Stimulated activated CD8-positive, alpha-beta memory T cell treated with anti-CD3 and anti-CD28 coated beads, Interleukin-15, amount 100 ng/mL, for 4 hours (primary cell): Measurements from ENCODE around the gene GAD2.

Experiments used
- DNase-seq, 2 donors: peaks; one replicate each; pipeline ENCODE4 v3.0.0-alpha.2; 2020; ENCODE audit warnings: low read depth in 2 of 2

GAD2 gene

DNA sequence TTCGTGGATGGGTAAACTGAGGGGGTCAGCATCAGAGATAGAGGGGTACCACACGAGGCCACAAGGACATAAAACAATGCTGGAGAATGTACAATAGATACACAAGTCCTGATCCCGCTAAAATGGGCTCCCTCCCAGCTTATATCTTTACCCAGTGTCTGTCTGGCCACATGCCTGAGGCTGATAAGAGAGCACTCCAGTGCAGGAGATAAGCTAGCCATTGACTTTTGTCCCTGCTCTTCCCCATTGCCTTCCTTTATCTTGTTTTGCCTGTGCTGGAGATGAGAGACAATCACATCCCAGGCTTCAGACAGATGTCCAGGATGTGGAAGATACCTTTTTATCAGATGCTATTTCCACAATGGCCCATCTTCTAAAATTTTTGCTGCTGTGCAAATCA lies 6.0 kb downstream of the GAD2 start:
- DNase-seq = no peak

DNA sequence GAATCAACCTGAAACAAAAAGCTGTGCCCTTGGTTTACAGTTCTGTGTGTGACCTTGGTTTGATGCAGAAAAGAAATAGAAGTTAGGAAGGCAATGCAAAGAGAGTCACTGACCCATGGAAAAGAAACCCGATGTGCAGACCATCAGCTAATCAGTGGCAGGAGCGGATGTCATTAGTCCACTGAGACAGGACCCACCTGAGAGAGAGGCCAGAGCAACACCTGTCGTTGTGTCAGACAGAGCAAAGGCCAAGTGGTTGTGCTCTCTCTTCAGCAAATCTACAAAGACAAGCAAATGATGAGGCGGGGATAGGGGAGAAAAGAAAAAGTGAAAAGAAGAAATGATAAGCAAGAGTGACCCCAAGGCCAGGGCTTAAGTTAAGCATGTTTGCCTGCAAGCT lies 8.7 kb downstream of the GAD2 start:
- no peak for DNase-seq

DNA sequence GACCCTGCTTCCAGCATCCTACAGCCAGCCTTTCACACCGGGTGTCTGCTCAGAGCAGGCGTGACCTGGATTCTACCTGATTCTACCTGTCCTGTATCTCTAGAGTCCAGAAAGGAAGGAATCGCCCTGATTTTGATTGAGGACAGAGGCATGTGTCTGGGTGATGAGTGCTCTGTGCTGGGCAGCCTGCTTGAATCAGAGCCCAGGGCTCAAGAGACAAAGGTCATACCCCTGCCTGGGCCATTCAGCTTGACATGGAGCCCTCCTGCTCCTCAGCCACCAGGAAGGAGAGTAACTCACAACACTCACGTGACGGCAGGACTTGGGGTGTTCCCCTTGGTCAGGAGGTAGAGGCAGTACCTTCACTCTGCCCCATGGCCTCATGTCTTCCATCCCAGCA lies 11.2 kb downstream of the GAD2 start:
- DNase-seq = no peak

DNA sequence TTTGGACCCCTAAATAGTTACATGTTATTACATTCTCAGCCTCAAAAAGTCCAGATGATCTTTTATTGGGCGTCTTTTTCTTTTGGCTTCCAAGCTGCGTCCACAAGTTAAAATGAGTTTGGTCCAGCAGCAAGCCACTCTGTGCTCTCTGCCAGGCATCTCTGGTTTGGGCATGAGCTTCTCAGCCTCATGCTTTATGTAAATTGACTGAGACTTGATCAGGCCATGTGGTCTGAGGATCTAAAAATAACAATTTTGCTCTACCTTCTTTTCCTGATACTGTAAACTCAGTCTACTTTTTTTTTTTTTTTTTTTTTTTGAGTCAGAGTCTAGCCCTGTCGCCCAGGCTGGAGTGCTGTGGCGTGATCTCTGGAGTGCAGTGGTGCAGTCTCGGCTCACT lies 15.6 kb downstream of the GAD2 start:
- no peak for DNase-seq

DNA sequence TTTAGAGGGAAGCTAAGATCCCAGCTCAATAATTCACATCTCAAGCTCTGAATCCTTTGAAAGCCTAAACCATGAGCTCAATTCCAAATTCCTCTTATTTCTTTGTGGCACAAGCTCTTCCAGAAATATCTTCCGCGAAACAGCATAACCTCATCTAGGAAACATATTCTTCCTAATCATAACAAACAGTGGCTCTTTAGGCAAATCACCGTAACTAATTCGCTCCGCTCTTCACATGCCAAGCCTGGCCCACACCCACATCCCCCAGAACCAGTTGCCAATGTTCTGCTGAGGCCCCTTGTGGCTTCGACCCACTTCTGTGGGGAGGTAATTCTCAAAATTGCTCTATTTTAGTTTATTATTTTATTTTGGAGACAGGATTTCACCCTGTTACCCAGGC lies 19.2 kb downstream of the GAD2 start:
- DNase-seq = no peak

DNA sequence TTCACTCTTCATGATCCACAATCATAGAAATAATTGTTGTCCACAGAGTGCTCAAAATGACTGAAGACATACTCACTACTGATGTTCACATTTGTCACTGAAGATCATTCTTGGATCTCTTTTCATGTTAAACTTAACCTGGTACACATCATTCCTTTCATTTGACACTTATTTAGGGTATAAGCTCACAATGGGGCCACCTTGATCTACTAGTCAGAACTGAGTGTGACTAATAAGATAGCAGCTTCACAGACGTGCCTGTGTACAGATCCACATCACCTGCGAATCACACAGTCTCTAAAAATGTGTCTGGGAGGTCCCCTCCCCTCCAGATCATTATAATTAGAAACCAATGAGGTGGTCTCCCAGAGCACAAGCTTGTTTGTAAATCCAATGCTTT lies 21.8 kb downstream of the GAD2 start:
- no peak for DNase-seq

DNA sequence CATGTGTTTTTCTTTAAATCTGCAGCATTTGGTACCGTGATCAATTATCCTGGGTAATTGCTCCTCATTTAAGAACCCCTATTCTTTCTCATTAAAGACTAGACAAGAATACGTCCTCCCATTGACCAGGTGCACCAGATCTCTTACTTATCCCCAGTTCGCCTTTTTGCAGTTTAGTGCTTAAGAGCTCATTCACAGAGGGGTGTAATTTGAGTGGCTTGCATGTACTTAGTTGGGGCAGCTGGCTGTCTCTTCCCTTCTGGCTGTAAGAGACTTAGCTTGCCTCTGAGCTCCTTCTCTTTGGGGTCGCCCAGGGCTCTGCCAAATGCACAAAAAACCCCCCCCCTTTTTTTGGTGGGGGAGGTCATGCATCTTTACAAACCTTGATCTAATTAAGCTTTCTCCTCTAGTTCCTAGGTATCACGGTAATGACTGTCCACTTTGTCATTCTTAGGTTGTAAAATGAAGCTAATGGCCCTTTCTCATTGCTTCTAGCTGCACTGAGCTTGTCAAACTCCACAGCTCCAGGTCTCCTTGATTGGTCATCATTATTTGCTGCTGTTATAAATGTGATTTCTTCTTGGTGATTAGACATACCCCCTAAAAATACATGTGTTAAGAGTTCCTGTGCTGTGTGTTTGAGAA lies 26.3 kb downstream of the GAD2 start:
- DNase-seq = no peak

DNA sequence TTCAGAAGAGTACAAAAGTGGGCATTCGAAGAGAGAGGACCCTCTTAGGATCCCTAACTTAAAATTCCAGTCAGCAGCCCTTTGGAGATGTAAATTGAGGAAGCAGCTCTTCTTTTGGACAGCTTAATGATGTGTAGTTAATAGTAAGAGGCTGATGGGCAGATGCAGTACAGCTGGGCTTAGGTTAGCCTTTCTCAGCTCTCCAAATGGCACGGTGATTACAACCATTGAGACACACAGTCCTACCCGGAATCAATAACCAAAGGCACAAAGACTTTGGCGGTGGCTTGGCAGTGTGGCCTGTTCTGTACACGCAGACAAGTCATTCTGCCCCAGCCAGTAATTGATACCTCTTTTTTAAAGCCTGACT lies 26.8 kb downstream of the GAD2 start:
- DNase-seq = no peak

DNA sequence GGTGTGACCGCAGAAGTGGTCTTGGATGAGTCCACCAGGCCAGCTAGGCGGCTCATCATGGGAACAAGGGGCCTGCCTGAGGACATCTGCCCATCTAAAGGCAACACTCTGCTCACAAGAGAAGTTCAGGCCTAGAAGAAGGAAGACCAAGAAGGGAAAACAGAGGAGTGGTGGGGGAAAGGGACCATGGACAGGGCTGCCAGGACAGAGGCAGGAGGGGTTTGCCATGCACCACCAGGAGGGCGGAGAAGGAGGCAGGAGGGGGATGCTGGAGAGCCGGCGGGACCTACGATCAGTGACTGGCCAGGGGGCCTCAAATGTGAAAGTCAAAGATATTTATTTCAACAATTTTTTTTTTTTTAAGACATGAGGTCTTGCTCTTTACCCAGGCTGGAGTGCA lies 33.1 kb downstream of the GAD2 start:
- DNase-seq = no peak

DNA sequence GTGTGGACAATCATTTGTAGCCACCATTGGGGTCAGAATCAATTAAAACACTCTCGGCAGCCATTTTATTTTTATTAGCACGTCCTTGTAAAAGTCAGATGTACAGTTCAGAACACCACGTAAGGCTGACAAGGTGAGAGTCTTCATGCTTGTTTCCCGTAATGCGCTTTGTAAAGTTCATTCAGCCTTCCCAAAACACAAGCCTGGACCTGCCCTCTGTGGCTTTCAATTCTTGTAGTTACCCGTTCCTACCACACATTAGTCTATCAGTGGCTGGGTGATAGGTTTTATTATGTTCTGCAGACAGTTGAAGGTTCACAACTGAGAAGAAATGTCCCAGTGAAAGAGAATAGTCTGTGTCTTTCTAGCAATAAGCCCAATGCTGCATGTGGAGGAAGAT lies 35.4 kb downstream of the GAD2 start:
- DNase-seq = no peak

DNA sequence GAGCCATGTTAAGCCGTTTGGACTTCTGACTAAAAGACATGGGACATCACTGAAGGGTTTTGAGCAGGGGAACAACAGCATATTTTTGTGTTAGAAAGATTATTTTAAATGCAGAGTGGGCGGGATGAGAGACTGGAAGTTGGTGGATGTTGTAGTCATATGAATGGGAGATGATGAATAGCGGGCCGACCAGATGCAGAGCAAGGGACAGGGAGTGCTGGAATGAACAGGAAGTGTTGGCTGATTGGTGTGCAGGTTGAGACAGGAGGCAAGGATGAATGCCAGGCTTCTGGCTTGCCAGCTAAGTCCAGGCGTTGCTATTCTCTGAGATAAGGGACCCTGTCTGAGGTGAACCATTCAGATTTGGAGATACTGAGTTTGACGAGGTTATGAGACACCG lies 38.0 kb downstream of the GAD2 start:
- no peak for DNase-seq

DNA sequence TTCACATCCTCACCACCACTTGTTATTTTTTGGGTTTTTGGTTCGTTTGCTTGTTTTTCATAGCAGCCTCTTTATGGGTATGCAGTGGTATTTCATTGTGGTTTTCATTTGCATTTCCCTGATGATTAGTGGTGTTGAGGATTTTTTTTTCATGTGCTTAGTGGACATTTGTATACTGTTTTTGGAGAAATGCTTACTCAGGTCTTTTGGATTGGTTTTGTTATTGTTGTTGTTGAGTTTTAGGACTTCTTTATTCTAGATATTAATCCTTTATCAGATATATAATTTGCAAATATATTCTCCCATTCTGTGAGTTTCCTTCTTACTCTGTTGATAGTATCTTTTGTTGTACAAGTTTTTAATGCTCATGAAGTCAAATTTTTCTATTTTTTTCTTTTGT lies 42.8 kb downstream of the GAD2 start:
- no peak for DNase-seq

DNA sequence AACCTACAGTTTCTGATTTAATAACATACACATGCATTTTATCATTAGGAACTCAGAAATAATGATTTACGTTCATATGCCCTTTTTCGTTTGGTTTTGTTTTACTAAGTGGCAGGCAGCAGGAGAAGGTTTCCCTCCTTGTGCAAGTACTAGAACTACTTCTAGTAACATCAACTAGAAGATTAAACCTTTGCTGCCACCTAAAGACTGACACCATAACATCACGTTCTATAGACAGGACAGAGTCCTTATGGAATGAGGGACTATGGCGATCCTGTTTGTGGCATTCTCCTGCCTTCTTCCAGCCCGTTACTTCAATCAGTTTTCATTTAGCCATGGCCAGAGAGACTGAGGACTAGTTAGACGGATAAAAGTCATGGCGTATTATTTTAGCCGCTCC lies 53.2 kb downstream of the GAD2 start:
- DNase-seq = no peak

DNA sequence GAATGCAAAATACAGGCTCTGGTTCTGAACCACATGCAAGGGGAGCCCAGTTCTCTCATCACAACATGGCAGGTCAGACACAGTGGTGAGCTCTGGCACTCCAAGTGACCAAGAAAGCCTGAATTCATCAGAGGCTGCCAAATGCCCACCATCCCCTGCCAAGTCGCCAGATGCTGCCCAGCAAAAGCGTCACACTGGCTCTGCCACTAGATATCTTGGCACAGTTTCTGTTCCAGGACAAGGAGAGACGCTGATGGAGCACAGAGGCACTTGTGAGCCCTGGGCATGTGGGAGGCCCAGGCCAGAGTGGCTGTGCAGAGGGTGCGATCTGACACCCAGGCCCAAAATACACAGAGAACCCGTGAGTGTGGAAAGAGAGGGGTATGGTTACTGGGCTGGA lies 57.8 kb downstream of the GAD2 start:
- DNase-seq = no peak

DNA sequence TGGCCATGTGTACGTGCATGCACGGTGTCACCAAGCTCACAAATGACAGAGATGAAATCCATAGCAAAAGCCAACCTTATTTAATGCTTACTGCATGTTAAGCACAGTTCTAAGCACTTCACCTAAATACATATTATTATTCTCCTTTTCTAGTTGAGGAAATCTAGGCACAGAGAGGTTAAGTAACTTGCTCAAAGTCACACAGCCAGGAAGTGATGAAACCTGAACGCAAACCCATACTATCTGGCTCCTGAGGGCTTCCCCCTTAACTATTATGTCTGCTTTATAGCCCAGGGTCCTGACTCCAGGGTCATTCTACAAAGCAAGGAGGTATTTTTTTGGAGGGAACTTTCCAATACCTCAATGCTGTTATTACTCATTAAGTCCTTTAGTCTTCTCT lies 61.7 kb downstream of the GAD2 start:
- no peak for DNase-seq

DNA sequence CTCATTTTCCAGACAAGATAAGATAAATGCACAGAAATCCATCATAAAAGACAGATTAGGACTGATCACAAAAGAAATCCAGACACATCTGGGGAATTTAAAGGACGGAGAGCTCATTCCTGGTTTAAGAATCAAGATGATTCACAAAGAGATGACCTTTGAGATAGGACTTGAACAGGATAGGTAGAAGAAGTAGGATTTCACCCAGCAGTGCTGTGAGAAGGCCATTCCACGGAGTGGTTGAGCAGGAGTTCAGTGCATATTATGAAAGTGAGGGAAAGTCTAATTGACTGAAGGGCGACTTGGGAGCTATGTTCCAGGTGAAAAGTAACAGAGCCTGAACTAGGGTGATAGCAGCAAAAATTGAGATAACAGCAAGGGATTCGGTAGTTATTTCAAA lies 73.7 kb downstream of the GAD2 start:
- DNase-seq = no peak

DNA sequence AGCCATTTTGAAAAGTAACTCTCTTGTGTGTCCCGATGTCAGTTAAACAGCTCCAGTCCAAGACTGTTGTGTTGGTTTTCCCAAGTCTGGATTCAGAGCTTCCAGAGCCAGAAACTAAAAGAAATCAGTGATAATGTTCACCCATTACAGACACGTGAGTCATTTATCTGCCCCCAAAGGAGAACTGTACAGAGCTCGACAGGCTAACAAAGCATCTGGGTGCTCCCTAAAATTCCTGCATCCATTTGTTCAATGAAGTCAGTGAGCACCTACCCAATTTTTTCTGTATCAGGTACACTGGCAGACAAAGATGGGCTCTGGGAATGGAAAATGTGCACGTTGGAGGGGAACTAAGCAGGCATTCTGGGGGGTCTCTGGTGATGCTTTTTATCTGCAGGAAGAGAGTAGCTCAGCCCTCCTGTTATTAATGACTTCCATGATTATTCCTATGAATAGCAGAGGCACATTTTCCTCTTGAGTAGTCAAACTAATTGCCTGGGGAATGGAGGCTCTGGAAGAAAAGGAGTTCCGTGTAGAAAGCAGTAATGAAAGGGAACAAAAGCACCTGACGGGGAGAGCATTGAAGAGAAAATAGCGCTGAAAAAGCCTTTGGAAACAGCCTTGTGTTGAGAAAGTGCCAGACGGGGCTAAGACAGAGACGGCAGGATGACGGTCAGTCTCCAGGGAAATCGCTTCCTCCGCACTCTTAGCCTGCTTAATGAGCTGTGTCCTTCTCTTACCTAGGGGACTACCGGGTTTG lies 75.3 kb downstream of the GAD2 start:
- DNase-seq = no peak

DNA sequence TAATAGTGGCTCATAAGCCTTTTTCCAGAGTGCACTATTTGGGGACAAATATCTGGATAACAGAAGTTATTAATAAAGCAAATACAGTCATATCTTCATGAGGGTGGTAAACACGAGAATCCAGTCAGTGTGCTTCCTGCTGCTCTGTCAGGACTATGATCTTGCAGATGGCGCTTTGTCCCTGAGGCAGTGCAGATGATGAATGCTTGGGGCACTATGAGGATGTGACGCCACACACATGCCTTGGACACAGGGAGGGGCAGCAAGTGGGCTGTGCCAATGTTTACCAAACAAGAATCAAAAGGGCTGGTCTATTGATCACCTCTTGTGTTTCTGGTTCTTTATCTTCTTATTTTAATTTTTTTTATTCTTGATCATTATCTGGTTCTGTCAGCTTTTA lies 79.8 kb downstream of the GAD2 start:
- DNase-seq = no peak

DNA sequence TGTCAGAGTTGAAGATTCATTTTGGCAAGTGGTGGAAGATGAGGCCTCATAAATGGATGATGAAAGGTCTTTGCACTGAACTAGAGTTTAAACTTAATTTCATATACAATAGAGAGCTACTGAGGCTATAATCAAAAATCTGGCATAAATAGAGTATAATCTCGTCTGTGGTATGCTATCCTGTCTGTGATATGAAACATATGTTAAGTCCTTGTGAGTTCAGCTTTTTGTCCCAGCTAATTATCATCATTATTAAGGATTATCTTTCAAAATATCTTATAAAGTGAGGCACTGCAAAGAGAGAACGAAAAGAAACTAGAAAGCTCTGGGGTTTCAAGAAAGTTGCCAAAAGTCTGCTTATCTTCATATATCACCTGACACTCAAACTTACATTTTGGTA lies 83.4 kb downstream of the GAD2 start:
- no peak for DNase-seq

DNA sequence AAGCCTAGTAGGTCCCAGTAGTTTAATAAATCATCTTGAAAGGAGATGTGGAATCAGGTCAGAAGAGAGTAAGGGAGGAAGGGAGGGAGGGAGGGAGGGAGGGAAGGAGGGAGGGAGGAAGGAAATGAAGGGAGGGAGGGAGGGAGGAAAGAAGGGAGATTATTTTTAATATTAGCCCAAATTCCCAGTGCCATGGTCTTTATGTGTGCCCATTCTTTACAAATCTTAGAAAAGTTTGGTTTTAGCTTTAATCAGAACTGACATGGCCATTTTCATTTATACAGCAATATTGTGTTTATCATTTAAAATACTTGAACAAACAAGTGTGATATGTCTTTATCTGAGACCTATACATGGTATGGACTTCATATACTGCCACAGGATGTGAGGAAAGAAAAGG lies 86.8 kb downstream of the GAD2 start:
- no peak for DNase-seq

DNA sequence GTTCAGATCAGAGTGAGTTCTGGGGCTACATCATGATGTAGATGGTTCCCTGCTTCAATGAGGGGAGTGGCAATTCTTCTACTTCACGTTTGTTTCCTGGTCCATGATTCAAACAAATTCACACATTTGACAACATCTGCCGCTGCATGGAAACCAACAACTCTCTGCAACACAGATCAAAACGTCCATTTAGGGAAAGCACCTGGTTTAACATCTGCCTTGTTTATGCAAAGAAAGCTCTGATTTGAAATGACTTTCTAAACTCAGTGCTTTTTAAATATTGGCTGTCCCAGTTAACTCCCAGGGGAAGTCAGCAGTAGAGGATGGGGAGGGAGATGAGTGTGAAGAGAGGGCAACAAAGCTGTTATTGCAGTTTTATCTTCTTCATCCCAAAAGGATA lies 93.8 kb downstream of the GAD2 start:
- no peak for DNase-seq

DNA sequence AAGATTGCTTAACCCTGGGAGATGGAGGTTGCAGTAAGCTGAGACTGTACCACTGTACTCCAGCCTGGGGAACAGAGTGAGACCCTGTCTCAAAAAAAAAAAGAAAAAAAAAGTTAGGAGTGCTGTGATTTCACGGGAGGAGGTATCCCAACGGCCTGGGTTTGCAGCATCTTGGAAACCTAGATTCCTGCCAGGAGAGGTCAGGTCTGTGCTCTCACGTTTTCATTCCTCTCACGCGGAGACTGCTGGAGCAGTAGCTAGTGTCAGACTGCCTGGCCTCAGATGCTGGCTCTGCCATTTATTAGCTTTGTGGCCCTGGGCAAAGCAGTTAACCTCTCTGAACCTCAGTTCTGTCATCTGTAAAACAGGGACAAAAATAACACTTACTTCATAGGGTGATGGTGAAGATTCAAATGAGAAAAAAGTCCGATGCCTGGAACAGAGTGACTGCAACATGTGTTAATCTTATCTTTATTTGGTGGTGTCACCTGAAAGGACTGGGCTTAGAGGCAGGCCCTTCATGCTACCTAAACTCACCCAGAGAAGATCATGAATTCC lies 94.9 kb downstream of the GAD2 start:
- DNase-seq = no peak

DNA sequence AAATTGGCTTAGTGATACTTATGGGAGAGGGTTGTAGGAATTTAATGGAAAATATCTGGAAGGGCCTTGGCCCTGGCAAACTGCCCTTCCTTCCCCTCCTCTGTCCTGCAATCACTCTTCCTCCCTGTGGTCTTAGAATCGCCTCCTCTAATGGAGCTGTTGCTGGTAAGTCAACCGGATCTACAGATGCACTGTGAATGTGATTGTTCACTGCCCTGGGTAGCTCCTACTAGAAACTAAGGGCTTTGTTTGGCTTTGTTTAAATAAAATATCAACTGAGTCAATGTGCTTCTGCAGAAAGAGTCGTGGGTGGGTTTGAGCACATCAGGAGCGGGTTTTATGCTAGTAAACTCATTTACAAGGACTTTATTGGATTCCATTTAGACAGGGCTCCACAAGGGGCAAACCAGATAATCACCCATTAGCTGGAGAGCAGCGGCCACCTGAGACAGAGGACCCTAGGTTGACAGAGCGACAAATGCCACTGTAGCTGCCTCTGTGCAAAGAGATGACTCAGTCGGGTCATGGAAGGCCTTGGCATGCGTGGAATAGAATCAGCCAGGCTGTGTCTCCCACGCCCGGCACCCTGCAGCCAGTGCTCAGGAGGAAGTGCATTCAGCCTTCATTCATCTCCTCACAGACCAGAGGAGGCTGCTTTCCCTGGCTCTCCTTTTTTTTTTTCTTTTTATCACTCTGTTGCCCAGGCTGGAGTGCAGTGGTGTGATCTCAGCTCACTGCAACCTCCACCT lies 97.9 kb downstream of the GAD2 start:
- DNase-seq = no peak
